Endothelial cell of umbilical vein (primary cell): ENCODE data around the gene GSTK1. TPM values are rescaled to one million over a fixed set of nuclear protein-coding genes. Genes with fewer than 3 reads are reported as not detected.

ENCODE experiments used
- BruUV-seq: library from RNA; stranded (reverse); fragments of 400-500 nt; replicated peaks from 2 replicates; lab custom pipeline; 2021; lab: Mats Ljungman, UMichigan
- CTCF ChIA-PET: fragments of 300-600, 350-600 bp; sonication (Branson Sonifier 250); formaldehyde crosslinking; loops from one replicate; lab custom pipeline; 2021; ENCODE audit warnings: antibody characterized with exemption, inconsistent platforms; lab: Charles Lee
- POLR2A ChIA-PET: fragments of 300-600, 350-600 bp; sonication (Branson Sonifier 250); formaldehyde crosslinking; loops from one replicate; lab custom pipeline; 2021; ENCODE audit warnings: antibody characterized with exemption, inconsistent platforms; lab: Charles Lee
- DNase-seq: peaks from one replicate; pipeline ENCODE4 v3.0.0-alpha.2; 2011; ENCODE audit warnings: low read depth, low spot score
- FAIRE-seq: peaks from 2 replicates; lab custom pipeline; 2011; peaks lifted over from hg19 to GRCh38; lab: Jason Lieb, UNC
- H2AFZ ChIP-seq: 2 replicates; pipeline ENCODE4 v1.6.0; 2012; ENCODE audit warnings: low read depth, low read length, control low read depth, inconsistent platforms
- H3K27ac ChIP-seq: 2 replicates; pipeline ENCODE4 v1.5.1; 2011; ENCODE audit warnings: low read depth, mild to moderate bottlenecking, control low read depth, low read length, moderate library complexity; ENCODE audit not compliant: insufficient read depth
- H3K27me3 ChIP-seq, 2 experiments: 2 replicates each; pipeline versions ENCODE4 v1.6.0 to v1.6.1; 2011; ENCODE audit warnings: low read length in 2 of 2, mixed read lengths in 1 of 2; ENCODE audit not compliant: control insufficient read depth in 2 of 2, insufficient read depth in 2 of 2
- H3K36me3 ChIP-seq, 2 experiments: 2 replicates in 1 of 2; 3 replicates in 1 of 2; pipeline ENCODE4 v1.5.1; 2011; ENCODE audit warnings: low read length in 2 of 2, mild to moderate bottlenecking in 1 of 2, moderate library complexity in 1 of 2; ENCODE audit not compliant: control insufficient read depth in 2 of 2, insufficient read depth in 2 of 2; ENCODE audit errors: extremely low read depth in 1 of 2
- H3K4me1 ChIP-seq: 3 replicates; pipeline ENCODE4 v1.5.1; 2011; ENCODE audit warnings: mild to moderate bottlenecking, low read length; ENCODE audit not compliant: control insufficient read depth, insufficient read depth; ENCODE audit errors: extremely low read depth
- H3K4me2 ChIP-seq: 2 replicates; pipeline ENCODE4 v1.6.1; 2011; ENCODE audit warnings: low read length, control low read depth, mixed read lengths; ENCODE audit not compliant: insufficient read depth
- H3K4me3 ChIP-seq, 3 experiments: fragments of 200-600 bp in 1 of 3; sonication (generic), shearing (Covaris generic) in 1 of 3; replicated peaks in 1 of 3; 2 replicates each; pipeline ENCODE4 v1.5.1; 2011 to 2016; ENCODE audit warnings: control low read depth in 3 of 3, low read length in 3 of 3, mild to moderate bottlenecking in 2 of 3, inconsistent platforms in 1 of 3, low read depth in 1 of 3, moderate library complexity in 1 of 3; ENCODE audit not compliant: insufficient read depth in 1 of 3
- H3K79me2 ChIP-seq: 2 replicates; pipeline ENCODE4 v1.6.0; 2012; ENCODE audit warnings: low read length, inconsistent platforms; ENCODE audit not compliant: control insufficient read depth, insufficient read depth
- H3K9ac ChIP-seq: replicated peaks from 2 replicates; pipeline ENCODE3; 2011; ENCODE audit warnings: low read length, control low read depth; ENCODE audit not compliant: insufficient read depth; ENCODE audit errors: extremely low read depth
- H3K9me1 ChIP-seq: replicated peaks from 3 replicates; pipeline ENCODE4 v1.6.0; 2011; ENCODE audit warnings: mild to moderate bottlenecking, low read length; ENCODE audit not compliant: control insufficient read depth, insufficient read depth; ENCODE audit errors: extremely low read depth
- H3K9me3 ChIP-seq: replicated peaks from 2 replicates; pipeline ENCODE4 v1.5.1; 2012; ENCODE audit warnings: low read length, inconsistent platforms; ENCODE audit not compliant: control insufficient read depth, insufficient read depth
- H4K20me1 ChIP-seq: replicated peaks from 2 replicates; pipeline ENCODE3; 2011; ENCODE audit warnings: mild to moderate bottlenecking, low read length; ENCODE audit not compliant: control insufficient read depth, insufficient read depth; ENCODE audit errors: extremely low read depth
- EZH2 ChIP-seq: IDR thresholded peaks from 2 replicates; pipeline ENCODE4 v1.6.1; 2012; ENCODE audit warnings: borderline replicate concordance, low read depth, mild to moderate bottlenecking, moderate library complexity, low read length, inconsistent platforms; ENCODE audit not compliant: severe bottlenecking
- FOS ChIP-seq: IDR thresholded peaks from 2 replicates; pipeline ENCODE4 v1.6.1; 2011; ENCODE audit warnings: mild to moderate bottlenecking, low read length, moderate library complexity, borderline replicate concordance; ENCODE audit not compliant: insufficient read depth
- GATA2 ChIP-seq: IDR thresholded peaks from 2 replicates; pipeline ENCODE4 v1.7.0; 2011; ENCODE audit warnings: low read depth, mild to moderate bottlenecking, moderate library complexity, mixed read lengths, low read length; ENCODE audit not compliant: insufficient read length, insufficient read depth
- JUN ChIP-seq: IDR thresholded peaks from 2 replicates; pipeline ENCODE4 v1.6.1; 2011; ENCODE audit warnings: borderline replicate concordance, low read depth; ENCODE audit not compliant: insufficient read length, insufficient read depth
- MYC ChIP-seq: IDR thresholded peaks from one replicate; pipeline ENCODE4 v1.6.1; 2011; ENCODE audit warnings: mild to moderate bottlenecking, low read depth, low read length
- POLR2A ChIP-seq: IDR thresholded peaks from 2 replicates; pipeline ENCODE4 v1.6.1; 2012; ENCODE audit warnings: low read depth, mild to moderate bottlenecking, control low read depth, low read length
- POLR2AphosphoS5 ChIP-seq: IDR thresholded peaks from 2 replicates; pipeline ENCODE4 v1.6.1; 2012; ENCODE audit warnings: low read depth, mild to moderate bottlenecking, control low read depth, low read length, moderate library complexity; ENCODE audit not compliant: insufficient read depth
- dilution Hi-C: fragments of 300-500 bp; cut with MboI; formaldehyde crosslinking; loops from one replicate; pipeline ENCODE4 v1.15.0; 2019; ENCODE audit warnings: low sequenced_read_pairs; ENCODE audit not compliant: extremely low pct_ligation_motif_present
- intact Hi-C: fragments of 100-400 bp; cut with micrococcal nuclease; formaldehyde crosslinking; loops from one replicate; pipeline ENCODE4 v1.10.0; 2022
- polyA plus RNA-seq, 4 experiments: library from polyadenylated mRNA; depleted of rRNA in 3 of 4; stranded (reverse) in 3 of 4; unstranded in 1 of 4; fragments of >200 nt; gene quantifications; 2 replicates each; pipeline versions ENCODE4 v1.2.1 to v1.2.3, GENCODE V29; 2011 to 2012; ENCODE audit warnings: missing spikeins in 1 of 4
- total RNA-seq: library from RNA; stranded (reverse); gene quantifications from 2 replicates; pipeline ENCODE4 v1.2.3, GENCODE V29; 2021
- TF ChIP-seq, protein P1 (sequence below), 2 donors: IDR thresholded peaks; 1 replicate in 1 of 2; 2 replicates in 1 of 2; pipeline ENCODE4 v1.5.1; 2011; ENCODE audit warnings: low read length in 2 of 2, mild to moderate bottlenecking in 2 of 2, moderate library complexity in 2 of 2, control low read depth in 1 of 2, inconsistent platforms in 1 of 2, low read depth in 1 of 2; ENCODE audit not compliant: insufficient read depth in 1 of 2; ENCODE audit errors: extremely low read depth in 1 of 2
- TF ChIP-seq, protein P2 (sequence below): IDR thresholded peaks from 2 replicates; pipeline ENCODE4 v1.6.1; 2011; ENCODE audit not compliant: insufficient read depth, insufficient read length

The GSTK1 gene
- total and polyA plus RNA-seq, 2 donors (not counting 3 experiments of a cell fraction or from before 2014, with no cell fraction given), result 119 to 132 TPM

DNA sequence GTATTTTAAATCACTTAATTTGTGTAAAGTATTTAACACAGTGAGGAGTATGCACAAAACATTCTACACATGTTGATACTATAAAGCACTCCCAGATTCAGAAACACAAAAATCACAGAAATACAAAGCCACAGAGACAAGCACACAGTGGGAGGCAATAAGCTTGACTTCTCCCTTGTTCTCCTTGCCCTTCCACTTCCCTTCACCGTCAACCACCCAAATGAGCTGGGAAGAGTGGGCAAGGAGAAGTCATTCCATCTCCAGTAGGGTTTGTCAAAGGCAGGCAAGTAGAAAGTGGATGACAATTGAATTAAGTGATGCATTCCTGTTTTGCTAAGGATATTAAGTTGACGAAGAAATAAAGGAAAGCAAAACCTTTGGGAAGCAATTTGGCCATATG lies 17.3 kb downstream of the GSTK1 start:
- H3K27ac ChIP-seq, result no peak overlapping the region
- no peaks in the 10 kb centered on the region for H4K20me1 ChIP-seq
- no peaks in the 10 kb centered on the region for H3K9me3 ChIP-seq
- TF ChIP-seq, protein P1, sequence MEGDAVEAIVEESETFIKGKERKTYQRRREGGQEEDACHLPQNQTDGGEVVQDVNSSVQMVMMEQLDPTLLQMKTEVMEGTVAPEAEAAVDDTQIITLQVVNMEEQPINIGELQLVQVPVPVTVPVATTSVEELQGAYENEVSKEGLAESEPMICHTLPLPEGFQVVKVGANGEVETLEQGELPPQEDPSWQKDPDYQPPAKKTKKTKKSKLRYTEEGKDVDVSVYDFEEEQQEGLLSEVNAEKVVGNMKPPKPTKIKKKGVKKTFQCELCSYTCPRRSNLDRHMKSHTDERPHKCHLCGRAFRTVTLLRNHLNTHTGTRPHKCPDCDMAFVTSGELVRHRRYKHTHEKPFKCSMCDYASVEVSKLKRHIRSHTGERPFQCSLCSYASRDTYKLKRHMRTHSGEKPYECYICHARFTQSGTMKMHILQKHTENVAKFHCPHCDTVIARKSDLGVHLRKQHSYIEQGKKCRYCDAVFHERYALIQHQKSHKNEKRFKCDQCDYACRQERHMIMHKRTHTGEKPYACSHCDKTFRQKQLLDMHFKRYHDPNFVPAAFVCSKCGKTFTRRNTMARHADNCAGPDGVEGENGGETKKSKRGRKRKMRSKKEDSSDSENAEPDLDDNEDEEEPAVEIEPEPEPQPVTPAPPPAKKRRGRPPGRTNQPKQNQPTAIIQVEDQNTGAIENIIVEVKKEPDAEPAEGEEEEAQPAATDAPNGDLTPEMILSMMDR (IDR thresholded peaks at IDR 0.05; ENCODE audit: extremely low read depth in 1 of 2, insufficient read depth in 1 of 2, low read depth in 1 of 2, low read length in 2 of 2), result no peak
- TF ChIP-seq POLR2AphosphoS5 (no peak), EZH2 (no peak), POLR2A (no peak), MYC (no peak), JUN (no peak), FOS (no peak), GATA2 (no peak)
- TF ChIP-seq, protein P2, sequence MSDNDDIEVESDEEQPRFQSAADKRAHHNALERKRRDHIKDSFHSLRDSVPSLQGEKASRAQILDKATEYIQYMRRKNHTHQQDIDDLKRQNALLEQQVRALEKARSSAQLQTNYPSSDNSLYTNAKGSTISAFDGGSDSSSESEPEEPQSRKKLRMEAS, result no peak
- H3K4me3 ChIP-seq, result no peak overlapping the region
- CTCF ChIA-PET, result interaction anchor here (1.1 to 2.0 kb wide), 9 partner anchors 11 to 66 kb away, joined by 3 to 10 read pairs (median 5); partner anchors contain the start of gene GSTK1
- H3K9me1 ChIP-seq, result no peaks in the 10 kb centered on the region
- BruUV-seq, result no TSS peak
- FAIRE-seq, result peak; percentile 4
- no peak overlapping the region for H3K9ac ChIP-seq
- POLR2A ChIA-PET, result interaction anchor here (1.2 to 2.1 kb wide), 2 partner anchors 8 to 16 kb away, joined by 3 to 5 read pairs; partner anchors contain the start of gene CASP2
- no peaks in the 10 kb centered on the region for H3K27me3 ChIP-seq
- H3K79me2 ChIP-seq, result no peaks in the 10 kb centered on the region
- dilution Hi-C loops, result no loop called here
- no peaks in the 10 kb centered on the region for H3K36me3 ChIP-seq
- intact Hi-C loops, result no loop called here
- DNase-seq, result no peak
- H2AFZ ChIP-seq, result no peak overlapping the region
- H3K4me1 ChIP-seq, result peaks cover 7% of the 10 kb centered on the region
- H3K4me2 ChIP-seq, result no peak overlapping the region
